Measurements from ENCODE around the gene SMIM30.

DNA sequence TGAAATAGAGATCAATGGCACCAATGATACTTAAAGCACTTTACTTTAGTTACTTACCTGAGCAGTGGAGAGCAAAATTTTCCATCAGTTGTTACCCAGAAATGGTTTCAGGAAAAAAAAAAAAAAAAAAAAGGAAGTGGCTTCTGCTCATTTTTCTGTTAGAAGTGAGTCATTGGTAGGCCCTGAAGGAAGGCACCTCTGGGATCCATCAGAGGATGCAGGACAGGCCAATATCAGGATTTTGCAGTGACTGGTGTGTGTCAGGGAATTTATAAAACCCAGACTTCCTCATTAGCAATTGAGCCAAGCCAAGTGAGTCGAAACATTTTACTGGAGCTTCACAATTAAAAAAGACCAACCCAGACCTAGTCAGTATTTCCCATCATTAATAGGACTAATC, 2.3 kb upstream of the SMIM30 start:
- TF ChIP-seq, protein P1, sequence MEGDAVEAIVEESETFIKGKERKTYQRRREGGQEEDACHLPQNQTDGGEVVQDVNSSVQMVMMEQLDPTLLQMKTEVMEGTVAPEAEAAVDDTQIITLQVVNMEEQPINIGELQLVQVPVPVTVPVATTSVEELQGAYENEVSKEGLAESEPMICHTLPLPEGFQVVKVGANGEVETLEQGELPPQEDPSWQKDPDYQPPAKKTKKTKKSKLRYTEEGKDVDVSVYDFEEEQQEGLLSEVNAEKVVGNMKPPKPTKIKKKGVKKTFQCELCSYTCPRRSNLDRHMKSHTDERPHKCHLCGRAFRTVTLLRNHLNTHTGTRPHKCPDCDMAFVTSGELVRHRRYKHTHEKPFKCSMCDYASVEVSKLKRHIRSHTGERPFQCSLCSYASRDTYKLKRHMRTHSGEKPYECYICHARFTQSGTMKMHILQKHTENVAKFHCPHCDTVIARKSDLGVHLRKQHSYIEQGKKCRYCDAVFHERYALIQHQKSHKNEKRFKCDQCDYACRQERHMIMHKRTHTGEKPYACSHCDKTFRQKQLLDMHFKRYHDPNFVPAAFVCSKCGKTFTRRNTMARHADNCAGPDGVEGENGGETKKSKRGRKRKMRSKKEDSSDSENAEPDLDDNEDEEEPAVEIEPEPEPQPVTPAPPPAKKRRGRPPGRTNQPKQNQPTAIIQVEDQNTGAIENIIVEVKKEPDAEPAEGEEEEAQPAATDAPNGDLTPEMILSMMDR (IDR thresholded peaks at IDR 0.05; ENCODE audit: low read length) = no peak
- no peak for TF ChIP-seq EZH2 (optimal IDR thresholded peaks at IDR 0.05; ENCODE audit: low read depth, low read length)
- no peak for TF ChIP-seq EZH2phosphoT487 (IDR thresholded peaks at IDR 0.05; ENCODE audit: low read length)
